NCI-H748 (cell line): ENCODE data around the gene PARD3B.

Source experiments
- DNase-seq: peaks from one replicate; lab custom pipeline; 2025; ENCODE audit not compliant: unreplicated experiment; lab: John Stamatoyannopoulos, UW

The PARD3B gene

DNA sequence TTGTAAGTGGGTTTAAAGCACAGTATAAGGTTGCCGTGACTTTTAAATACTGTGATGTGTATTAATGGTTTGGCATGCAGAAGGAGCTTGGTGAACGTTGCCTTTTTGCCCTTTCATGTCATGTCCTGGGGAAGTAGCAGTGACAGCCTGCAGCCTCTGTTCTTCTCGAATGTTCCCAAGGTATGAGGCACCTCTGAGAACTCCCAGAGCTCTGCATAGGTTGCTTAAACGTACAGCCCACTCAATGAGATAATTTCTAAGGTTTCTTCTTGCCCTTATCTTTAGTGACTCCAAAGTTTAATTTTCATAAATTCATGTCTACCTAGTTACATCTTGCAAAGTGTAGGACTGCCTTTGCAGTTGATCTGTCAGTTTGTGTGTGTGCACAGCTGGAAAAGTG, 36.7 kb downstream of the PARD3B start:
- no peak for DNase-seq

DNA sequence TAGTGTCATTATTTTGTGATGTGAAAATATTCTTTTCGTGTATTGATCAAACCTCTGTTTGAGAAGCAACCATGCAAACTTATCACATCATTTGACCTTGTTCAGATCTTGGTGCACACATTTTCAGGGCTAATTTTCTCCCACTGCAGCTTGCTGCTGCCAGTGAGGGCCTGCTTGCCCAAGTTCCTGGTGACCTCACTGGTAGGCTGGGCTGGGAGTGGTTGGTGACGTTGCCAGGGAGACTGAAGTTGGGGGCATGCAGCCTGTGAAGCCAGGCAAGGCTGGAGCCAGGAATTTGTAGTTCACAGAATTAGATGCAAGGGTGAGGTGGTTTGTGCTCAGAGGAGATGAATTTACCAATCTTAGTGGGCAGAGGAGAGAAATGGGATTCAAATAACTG, 38.5 kb downstream of the PARD3B start:
- no peak for DNase-seq

DNA sequence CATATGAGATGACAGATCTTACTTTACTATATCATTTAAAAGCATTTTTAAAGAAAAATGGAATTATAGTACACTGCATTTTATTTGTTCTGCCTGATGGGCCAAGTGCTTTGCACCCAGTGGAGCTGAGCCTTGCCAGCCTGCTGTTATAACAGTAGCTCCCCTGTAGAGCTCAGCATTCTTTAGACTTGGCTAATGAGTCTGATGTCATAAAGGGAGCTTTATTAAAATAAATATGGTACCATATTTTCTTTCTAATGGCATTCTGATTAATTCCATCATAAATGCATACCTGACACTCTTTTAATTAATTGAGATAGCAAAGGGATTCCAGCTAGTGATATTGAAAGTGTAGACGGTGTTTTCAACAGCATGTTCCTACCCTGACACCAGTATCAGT, 40.7 kb downstream of the PARD3B start:
- DNase-seq, result no peak

DNA sequence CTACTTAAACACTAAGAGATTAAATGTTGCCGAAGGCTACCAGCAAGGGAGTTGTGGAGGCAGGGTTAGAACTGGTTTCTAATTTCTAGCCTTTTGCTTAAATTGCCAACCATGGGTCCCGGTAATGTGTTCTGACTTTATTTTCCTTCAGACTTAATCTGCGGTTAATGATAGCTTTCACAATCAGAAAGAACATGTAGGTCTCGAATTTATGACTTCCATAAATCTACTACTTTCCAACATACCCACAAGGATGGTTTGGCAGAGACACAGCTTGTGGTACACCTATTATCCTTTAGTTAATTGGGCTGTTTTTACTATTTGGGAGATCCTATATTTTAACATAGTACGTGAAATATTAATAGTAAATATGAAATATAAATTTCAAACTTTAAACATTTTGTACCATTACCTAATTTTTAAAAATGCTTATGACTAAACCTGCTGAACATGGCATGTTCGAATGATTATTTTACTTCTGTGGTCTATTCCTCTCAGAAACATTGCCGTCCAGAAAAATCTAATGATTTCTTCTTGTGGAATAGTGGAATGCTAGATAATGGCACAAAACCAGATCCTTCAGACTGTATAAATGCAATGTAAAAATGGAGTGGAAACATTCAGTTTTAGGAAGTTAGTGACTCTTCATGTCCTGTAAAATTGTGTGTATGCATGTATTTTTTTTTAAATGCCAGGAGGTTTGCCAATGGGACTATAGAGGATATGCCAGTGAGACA, 41.3 kb downstream of the PARD3B start:
- DNase-seq, result no peak

DNA sequence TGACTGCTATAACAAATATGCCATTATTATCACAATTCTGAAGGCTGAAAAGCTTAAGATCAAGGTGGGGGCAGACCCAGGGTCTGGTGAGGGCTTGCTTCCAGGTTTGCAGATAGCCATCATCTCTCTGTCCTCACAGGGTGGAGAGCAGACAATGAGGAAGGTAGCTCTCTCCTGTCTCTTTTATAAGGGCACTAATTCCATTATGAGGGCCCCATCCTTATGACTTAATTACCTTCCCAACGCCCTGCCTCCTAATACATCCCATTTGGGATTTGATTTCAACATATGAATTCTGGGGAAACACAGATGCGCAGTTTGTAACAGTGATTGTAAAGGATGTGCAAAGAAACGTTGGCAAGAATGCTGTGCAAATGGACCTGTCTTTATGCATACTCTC, 44.8 kb downstream of the PARD3B start:
- DNase-seq, result no peak

DNA sequence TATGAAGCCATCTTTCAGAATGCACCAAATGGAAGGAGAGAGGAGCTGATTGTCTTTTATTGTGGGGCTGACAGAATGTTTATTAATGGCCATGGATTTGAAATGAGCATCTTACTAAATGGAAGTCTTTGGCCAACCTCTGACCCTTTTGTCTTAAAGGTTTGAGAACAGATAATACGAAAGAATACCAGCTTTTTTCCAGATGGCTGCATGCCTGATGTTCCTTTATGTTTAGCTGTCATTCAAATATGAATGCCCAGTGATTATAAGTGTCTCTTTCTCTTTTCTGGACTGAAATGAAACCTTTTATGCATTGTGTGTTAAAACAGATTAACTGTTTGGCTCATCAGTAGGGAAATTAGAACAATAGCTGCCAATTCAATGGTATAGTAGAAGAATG, 46.0 kb downstream of the PARD3B start:
- no peak for DNase-seq

DNA sequence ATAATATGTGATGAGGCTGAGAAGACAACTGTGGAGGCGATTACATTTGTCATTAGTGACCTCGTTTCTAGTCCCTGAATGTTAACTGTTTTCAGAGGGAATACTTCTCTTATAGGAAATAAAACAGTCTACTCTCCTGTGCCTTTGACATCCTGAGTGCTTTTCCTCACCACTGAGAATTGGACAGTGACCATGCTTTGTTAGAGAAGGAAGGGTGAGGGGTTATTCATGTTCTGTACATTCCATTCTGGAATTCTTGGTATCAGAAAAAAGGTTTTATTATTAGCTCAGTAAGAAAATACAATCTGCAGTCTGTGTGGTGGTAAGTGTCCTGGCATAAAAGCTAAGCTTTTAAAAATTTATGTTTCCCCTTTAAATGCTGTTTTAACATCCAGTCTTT, 58.8 kb downstream of the PARD3B start:
- no peak for DNase-seq

DNA sequence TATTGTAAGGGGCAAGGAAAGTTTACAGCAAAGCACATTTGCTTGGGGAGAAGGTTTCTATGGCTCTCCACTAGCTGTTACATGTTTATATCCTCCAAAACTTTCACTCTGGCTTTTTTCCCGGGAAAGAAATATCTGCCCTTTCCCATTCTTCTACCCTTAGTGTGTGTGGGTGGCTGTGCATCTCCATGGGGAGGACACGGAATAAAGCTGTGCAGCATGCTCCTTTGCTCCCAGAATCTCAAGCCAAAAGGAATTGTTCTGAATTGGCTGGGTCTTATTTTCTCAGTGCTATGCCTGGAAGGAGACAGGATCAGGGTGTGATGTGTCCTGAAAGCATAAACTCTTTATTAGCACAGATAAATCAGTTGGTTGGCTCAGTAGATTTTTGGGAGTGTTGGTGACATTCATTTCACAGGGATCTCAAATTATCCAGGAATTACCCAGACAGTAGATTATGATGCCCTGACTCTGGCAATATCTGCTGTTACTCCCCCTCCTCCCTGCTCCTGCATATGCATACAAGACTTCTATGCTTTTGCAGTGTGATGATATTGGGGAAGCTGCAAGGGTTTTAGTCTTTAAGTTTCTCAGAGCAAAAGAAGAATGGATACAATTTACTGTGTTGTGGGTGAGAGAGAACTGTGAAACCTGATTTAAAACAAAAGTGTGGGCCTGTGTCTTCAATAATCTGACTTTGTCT, 63.1 kb downstream of the PARD3B start:
- no peak for DNase-seq

DNA sequence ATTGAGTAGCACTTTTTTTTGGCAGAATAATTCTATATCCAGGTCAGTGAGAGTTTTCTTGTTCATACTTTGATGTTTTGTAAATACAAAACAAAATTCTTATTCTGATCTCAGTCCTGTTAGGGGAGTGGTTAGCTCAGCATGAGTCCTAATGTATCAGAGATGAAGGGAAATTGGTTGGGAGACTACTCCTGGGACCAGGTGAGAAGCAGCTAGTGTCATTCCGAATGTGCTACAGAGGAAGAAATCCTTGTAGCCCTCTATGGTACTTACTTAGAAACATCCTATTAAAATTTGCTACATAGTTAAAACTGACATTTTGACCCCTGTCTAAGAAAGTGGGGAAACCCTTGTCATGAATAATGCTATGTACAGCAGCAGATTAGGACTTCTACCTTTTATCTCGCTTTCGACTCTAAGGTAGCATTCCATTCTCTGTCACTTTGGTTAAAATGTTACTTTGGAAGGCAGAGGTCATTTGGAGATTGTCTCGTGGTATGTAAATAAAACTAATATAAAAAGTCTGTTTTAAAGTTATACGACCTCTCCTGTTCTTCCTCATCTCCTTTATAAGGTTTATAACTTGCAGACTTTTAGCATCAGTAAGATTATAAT, 65.8 kb downstream of the PARD3B start:
- DNase-seq, result no peak

DNA sequence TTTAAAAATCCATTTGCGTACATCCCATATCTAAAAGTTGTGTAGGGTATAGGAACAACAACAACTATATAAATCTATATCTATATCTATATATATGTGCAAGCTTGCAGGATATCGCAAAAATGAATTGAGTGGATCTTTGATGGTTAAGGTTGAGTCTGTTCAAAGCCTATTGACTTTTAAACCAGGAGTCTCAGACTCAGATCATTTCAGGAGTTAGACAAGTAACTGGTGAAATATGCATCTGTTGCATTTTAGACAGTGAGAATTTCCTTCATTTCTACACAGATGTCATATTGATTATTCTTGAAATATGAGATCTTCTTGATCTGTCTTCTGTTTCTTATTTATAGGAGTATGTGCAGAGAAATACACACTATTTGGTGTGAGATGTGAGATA, 66.5 kb downstream of the PARD3B start:
- no peak for DNase-seq

DNA sequence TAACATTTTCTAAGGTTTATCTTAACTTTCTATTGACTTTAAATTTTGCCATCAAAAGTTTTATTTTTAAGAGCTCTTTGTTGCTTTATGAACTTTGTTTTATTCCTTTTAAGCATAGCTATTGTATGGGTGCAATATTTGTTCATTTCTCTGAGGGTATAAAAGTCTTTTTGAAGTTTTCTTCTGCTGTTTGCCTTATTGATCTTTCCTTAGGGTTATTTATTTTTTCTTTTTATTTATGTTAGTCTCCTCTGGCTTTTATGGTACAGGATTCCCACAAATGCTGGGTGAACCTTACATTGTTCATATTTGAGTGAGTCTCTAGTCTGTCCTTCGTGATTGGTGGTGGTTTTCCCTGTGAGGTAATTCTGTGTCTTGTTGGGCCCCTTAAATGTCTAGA, 68.4 kb downstream of the PARD3B start:
- DNase-seq, result no peak

DNA sequence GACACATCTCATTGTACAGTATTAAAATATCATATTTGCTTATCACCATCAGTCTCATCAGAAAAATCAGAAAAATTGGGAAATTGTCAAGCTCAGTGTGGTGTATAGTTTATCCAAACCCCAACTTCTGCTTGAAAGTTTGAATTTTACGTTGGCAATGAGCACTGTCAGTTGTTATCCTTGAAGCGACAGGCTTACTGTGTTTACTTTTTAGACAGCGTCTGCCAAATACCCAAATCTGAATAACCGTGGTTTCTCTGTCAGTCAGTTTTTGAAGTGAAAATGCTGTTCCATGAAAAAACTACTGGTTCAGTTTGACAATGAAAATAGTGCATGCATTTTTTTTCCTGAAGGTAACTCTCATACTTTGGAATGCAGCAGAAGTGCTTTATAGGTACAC, 70.2 kb downstream of the PARD3B start:
- DNase-seq, result no peak

DNA sequence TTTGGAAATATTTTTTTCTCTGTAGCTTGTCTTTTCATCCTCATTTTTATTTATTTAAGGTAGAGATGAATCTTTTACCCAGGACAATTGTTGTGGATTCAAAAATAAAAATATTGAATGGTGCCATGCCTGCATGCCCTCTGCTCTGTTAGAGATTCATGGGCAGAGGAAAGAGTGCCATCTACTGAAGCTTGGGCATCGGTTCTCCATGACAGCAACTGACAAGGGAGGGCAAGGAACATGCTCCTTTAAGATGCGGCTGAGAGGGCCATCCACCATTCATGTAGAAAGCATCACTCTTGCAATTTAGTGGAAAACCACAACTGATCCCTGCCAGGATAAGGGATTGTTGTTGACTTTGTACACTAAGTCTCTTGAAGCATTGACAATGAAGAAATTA, 79.9 kb downstream of the PARD3B start:
- peak; percentile 29 for DNase-seq

DNA sequence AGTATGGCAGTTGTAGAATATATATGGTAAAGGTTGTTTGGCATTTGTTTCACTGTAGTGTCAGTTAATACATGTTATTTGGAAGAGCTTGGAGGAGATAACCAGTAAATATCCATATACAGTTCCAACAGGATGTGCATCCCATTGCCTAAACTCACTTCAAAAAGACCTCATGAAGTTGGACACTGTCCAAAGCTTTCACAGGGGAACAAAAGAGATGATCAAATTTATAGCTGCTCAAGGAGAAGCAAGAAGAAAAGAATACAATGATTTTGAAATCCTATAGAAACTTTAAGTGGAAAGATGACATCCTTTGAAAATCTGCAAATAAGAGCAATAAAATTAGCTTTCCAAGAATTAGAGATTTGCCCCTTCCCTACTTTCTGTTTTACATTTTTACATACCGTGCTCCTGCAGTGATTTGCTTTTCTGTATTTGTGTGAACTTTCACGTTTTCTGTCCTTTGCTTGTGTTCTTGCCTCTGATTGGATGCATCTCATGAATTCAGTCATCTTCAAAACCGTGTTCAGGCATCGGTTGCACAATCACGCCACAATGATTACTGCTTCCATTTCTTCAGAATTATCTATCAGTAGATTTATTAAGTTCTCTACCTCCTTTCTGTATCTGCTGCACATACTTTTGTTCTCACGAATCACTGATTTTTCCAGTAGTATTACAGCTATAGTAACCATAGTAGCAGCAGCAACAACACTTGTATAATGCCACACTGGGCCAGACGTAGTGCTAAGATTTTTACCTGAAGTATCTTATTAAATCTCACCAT, 83.8 kb downstream of the PARD3B start:
- DNase-seq, result peak; percentile 45

DNA sequence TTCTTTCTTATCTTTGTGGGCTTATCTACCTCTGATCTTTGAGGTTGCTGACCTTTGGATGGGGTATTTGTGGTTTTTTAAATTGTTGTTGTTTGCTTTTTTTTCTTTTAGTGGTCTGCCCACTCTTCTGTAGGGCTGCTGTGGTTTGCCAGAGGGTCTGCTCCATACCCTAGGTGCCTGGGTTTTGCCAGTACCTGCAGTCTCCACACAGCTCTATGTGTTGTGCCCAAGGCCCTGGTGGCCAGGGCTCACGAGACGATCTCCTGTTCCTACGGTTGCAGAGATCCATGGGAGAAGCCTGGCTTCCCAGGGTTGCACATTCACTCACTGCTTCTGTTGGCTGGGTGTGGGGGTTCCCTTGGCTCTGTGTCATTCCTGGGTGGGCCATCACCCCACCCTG, 87.1 kb downstream of the PARD3B start:
- DNase-seq, result no peak

DNA sequence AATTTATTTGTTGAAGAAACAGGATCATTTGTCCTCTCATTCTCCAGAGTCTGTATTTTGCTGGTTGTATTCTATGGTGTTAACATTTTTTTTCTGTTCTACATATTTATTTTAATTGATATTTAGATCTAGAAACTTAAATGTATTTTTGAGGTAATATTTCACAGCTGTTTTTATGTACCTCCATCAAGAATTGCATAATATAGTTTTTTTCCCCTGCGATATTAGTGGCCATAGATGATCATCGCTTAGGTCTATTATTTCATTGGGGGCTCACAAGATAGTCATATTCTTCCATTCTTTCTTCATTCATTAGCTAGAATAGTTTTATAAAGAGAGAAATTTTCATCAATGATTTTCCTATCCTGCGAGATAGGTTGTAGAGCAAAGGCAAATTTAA, 89.3 kb downstream of the PARD3B start:
- DNase-seq, result no peak

DNA sequence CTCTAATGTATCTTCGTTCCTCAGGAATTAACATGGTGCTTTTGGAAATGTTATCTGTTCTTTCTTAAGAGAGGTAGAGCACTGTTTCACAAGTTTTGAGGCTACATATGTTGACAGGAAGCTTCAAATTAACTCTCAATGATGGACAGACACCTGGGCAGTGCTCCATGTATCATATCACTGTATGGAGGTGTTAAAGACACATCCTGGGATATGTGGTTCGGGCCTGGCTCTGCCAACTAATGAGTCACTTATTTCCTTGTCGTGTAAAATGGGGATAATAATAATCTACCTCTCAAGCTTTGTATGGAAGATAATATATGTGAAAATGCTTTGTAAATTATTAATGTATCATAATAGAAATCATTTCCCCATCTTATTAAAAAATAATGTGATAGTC, 90.2 kb downstream of the PARD3B start:
- no peak for DNase-seq

DNA sequence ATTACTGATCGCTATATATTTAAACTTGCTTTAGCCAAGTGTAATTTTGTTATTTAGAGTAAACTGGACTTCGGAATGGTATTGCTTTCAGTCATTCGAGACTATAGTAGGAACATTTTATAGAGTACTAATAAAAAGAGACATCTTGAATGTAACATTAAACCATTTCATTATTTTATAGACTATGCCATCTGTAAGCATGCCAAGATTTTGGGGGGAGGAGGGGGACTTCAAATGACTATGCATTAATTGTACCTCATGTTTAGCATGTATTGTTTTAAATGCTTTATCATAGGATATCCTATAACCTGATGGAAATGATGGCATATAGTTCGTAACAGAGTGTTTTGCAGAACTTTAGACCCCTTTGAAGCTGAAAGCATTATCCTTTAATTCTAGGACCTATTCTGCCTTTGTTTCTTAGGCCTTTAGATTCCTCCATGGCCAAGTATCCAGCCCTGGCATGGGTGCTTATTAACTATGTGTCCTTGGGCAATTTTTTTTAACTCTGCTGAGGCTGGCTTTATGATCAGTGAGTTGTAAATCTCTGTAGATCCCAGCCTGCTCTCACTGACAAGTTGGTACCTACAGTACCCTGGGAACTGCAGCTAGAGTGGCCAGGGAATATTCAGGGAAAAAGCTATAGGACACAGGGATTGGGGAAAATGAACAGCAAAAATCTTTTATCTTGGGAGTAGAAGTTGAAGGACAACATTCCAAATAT, 93.4 kb downstream of the PARD3B start:
- no peak for DNase-seq

DNA sequence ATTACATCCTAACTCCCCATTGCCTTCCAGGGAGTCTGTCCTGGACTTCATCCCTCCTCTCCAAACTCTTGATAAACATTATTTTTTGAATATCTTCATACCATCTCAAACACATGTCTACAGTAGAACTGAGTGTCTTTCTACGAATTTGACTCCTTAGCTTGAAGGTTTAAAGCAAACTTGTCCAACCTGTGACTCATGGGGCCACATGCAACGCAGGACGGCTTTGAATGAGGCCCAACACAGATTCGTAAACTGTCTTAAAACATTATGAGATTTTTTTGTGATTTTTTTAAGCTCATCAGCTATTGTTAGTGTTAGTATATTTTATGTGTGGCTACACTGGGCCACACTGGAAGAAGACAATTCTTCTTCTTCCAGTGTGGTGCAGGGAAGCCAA, 98.1 kb downstream of the PARD3B start:
- no peak for DNase-seq

DNA sequence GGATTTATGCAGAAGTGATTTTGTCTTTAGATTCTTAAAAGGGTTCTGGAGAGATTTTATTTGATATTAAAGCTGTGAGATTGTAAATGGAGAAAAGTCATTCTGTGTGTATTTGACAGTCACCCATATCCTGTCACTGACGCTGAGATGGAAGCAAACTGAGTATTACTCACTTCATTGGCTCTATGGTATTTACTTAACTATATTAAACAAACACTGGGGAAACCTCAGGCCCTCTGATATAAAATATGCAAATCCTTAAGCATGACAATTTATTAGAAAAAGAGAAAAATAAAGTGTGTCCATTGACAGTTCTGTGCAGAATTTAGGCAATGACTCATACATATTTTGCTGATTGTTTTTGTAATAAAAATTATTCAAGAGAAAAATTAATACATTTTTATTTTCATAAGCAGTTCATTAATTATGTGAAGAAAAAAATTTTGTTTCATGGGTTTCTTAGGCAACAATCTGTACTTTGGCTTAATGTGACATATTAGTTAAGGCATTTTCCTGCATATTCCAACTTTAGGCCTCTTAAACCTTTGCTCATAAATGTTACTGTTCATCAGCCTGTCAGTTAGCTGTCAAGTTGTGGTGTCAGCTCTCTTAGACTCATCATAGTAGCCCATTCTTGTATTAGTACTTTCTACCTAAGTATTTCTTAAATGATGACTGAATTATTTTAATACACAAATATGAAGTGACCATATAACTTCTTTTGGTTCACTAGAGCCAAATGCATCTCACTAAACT, 99.9 kb downstream of the PARD3B start:
- DNase-seq, result no peak
